GM06990 (cell line): ENCODE results near the gene PAGE2B.
A peak's percentile ranks its signal among the peaks of the same experiment; 100 is the strongest.
"Not testable (repeated sequence)": the region's sequence is repeated elsewhere in the genome, so short reads cannot be mapped to it uniquely, and the experiment has no call there.

Experiments used
- DNase-seq: peaks from one replicate; pipeline ENCODE4 v3.0.0-alpha.2; 2011; ENCODE audit not compliant: insufficient read length; ENCODE audit errors: extremely low read depth
- H3K27me3 ChIP-seq: replicated peaks from 2 replicates; pipeline ENCODE4 v1.6.0; 2011; ENCODE audit warnings: low read length; ENCODE audit not compliant: control insufficient read depth, insufficient read depth
- H3K36me3 ChIP-seq: 2 replicates; pipeline ENCODE4 v1.5.1; 2011; ENCODE audit warnings: low read length; ENCODE audit not compliant: control insufficient read depth, insufficient read depth
- H3K4me3 ChIP-seq: replicated peaks from 2 replicates; pipeline ENCODE4 v1.5.1; 2011; ENCODE audit warnings: low read depth, mild to moderate bottlenecking, control low read depth, low read length
- CTCF ChIP-seq: IDR thresholded peaks from 2 replicates; pipeline ENCODE4 v1.5.1; 2011; ENCODE audit warnings: low read length, control low read depth, mild to moderate bottlenecking, inconsistent platforms; ENCODE audit not compliant: insufficient read depth, poor library complexity, severe bottlenecking

The PAGE2B gene

DNA sequence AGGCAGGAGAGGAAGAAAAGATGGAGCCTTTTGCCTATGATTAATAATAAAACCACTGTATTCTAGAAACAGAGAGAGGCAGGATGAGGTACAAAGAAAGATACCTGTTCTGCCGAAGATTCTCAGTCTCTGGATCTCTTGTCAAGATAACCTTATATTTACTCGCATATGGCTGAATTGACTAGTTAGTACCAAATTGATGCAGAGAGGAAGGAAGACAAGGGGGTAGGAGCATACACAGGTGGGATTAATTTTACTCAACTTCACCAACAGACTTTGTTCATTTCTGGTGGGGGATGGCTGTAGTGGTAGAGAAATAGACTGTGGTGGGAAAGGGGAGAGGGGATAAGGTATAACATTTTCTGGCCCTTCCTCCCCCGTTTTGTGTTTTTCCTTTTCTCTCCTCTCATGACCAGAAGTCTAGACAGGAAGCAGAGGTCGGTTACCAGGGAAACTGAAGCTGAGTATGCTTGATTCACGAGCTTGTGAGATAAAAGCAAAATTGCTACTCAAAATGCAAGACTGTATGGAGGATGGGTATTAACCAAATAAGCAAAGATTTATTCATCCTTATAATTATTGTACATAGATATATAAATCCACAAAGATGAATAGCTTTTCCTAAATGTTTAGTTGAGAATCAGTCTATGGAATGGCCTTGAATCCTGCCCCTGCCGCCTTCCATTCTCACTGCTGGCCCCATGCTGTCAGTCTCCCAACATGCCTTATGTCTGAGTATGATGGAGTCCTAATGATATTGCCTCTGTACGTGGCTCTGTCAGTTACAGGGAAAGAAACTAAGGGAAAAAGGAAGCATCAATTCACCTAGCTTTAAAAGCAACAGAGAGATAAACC is 17.8 kb upstream of the PAGE2B start:
- Histone ChIP-seq H3K4me3 (no peak overlapping the region), H3K36me3 (no peaks in the 10 kb centered on the region), H3K27me3 (no peaks in the 10 kb centered on the region)
- no peak for TF ChIP-seq CTCF
- no peak for DNase-seq

DNA sequence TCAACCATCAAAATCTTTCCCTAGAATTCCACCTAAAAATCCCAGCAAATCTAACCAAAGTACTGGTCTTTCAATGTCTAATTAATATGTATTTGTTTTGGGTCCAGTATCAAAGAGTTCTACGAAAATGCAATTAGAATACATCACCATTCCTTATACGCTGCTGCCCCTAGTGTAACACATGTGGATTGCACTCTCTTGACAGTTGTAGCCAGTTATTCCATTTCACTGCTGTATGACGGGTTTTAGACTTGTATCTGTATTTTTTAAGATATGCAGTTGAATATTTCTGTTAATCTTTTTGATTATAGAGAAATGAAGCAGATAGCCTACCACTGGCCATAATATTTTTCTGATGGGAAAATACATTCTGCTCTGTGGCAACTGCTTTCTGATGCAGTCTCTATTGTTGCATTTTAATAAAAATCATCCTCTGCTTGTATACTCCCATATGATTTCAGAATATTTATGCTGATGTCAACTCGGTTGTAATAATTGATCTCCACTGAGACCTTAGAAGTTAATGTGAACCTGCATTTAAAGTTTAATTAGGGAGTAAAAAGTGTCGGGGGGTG is 17.1 kb upstream of the PAGE2B start:
- H3K27me3 ChIP-seq: no peaks in the 10 kb centered on the region

DNA sequence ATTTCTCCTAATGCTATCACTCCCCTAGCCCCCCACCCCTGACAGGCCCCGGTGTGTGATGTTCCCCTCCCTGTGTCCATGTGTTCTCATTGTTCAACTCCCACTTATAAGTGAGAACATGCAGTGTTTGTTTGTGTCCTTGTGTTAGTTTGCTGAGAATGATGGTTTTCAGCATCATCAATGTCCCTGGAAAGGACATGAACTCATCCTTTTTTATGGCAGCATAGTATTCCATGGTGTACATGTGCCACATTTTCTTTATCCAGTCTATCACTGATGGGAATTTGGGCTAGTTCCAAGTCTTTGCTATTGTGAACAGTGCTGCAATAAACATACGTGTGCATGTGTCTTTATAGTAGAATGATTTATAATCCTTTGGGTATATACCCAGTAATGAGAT is 7.7 kb upstream of the PAGE2B start:
- H3K4me3 ChIP-seq, DNase-seq: not testable (repeated sequence)

More for the DNA sequence above, 17.1 kb upstream of the PAGE2B start:
- Histone ChIP-seq H3K4me3 (no peak overlapping the region), H3K36me3 (no peaks in the 10 kb centered on the region)
- peak; percentile 65 for TF ChIP-seq CTCF
- DNase-seq: no peak

GRCh38 chrX:55072286-55072685 is 2.5 kb upstream of the PAGE2B start:
- Histone ChIP-seq H3K4me3 (no peak overlapping the region), H3K27me3 (no peaks in the 10 kb centered on the region), H3K36me3 (no peaks in the 10 kb centered on the region)
- no peak for DNase-seq
- no peak for TF ChIP-seq CTCF

More for the DNA sequence above, 7.7 kb upstream of the PAGE2B start:
- not testable (repeated sequence) for H3K27me3 ChIP-seq, H3K36me3 ChIP-seq

DNA sequence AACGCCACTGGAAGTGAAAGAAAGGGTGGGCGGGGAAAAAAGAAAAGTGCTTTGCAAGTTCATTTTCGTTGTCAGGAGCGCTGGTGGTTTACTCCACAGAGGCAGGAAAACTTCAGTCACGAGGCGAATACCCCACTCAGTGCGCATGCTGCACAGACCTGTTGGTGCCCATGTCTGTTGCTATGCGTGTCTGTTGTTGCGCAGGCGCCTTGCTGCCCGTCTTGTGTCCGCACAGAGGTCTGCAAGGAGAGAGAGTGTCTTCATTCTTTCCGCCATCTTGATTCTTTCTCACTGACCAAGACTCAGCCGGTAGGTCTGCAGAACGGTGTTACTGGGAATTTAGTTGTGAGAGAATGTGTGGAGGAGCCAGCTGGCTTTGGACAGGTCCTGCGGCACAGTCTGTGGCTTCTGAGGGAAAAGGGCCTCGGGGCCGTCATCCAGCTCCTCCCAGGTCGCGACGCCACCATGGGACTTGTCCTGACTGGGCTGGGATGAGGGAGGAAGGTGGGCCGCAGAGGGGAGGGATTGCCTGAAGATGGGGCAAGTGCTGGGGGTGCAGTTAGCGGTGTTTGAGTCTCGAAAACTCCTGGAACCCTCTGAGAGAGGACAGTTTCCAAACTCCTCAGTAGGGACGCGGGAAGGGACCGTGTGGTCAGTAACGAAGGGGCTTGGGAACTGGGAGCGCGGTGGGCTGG is 14.1 kb downstream of the PAGE2B start, which contains the start of gene PAGE2:
Gene PAGE2, plus strand, starts transcription at position 224 of the 695 bp plus-strand sequence. CDS start 1,003 bp downstream, outside the sequence.
- TF ChIP-seq CTCF: no peak
- no peak for DNase-seq
- no peaks in the 10 kb centered on the region for H3K36me3 ChIP-seq
- no peaks in the 10 kb centered on the region for H3K27me3 ChIP-seq
- no peak within 1 kb of the TSS for H3K4me3 ChIP-seq

DNA sequence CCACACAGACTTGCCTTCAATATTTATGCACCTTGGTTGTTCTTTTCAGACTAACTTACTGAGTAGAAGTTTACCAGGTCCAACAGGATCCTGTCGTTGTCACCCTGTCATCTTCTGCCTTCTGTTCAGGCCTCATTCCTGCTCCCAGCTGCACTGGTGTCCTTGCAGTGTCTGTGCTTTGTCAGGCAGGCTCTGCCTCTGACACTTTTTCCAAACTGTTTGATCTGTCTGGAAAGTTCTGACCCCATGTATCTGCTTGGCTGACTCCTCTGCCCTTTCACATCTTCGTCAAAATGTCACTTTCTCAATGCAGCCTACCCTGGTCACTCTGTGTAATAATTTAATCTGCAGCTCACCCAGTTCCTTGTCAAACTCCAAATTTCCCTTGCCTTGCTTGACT is 23.9 kb downstream of the PAGE2B start:
- Histone ChIP-seq H3K36me3 (no peaks in the 10 kb centered on the region), H3K4me3 (no peak overlapping the region), H3K27me3 (no peaks in the 10 kb centered on the region)
- DNase-seq: no peak
- no peak for TF ChIP-seq CTCF
